GM12891 (cell line): Measurements from ENCODE around the gene ANAPC13.

Experiments
- PAX5 ChIP-seq: IDR thresholded peaks from 2 replicates; pipeline ENCODE4 v1.6.1; 2011; ENCODE audit warnings: low read length, moderate library complexity, mild to moderate bottlenecking; ENCODE audit not compliant: insufficient read depth, severe bottlenecking
- POLR2A ChIP-seq: IDR thresholded peaks from 2 replicates; pipeline ENCODE4 v1.6.1; 2011; ENCODE audit warnings: low read depth, low read length, control low read depth
- POLR2AphosphoS5 ChIP-seq: IDR thresholded peaks from 2 replicates; pipeline ENCODE4 v1.6.1; 2011; ENCODE audit warnings: low read depth, low read length, control low read depth
- SPI1 ChIP-seq: IDR thresholded peaks from 2 replicates; pipeline ENCODE4 v1.6.1; 2011; ENCODE audit warnings: low read depth, low read length, control low read depth
- TAF1 ChIP-seq: IDR thresholded peaks from 2 replicates; pipeline ENCODE4 v1.6.1; 2011; ENCODE audit warnings: low read depth, low read length, control low read depth

- TF ChIP-seq PAX5 (no peak), POLR2A (no peak), POLR2AphosphoS5 (no peak), SPI1 (no peak), TAF1 (no peak)
Measured at GRCh38 chr3:134476306-134476705, 9.5 kb downstream of the ANAPC13 start.
